ENCODE data around the gene STXBP4.
A peak's percentile ranks its signal among the peaks of the same experiment; 100 is the strongest.
"Not testable (repeated sequence)": the region's sequence is repeated elsewhere in the genome, so short reads cannot be mapped to it uniquely, and the experiment has no call there.

Gene STXBP4

GRCh38 chr17:55059724-55060123 lies 91.2 kb downstream of the STXBP4 start:
- no peak for DNase-seq

GRCh38 chr17:55062921-55063320 lies 94.4 kb downstream of the STXBP4 start:
- DNase-seq = no peak

- DNase-seq = no peak
Observed at GRCh38 chr17:55063885-55064874, 95.6 kb downstream of the STXBP4 start.

GRCh38 chr17:55067697-55068439 lies 99.3 kb downstream of the STXBP4 start:
- DNase-seq = no peak

DNA sequence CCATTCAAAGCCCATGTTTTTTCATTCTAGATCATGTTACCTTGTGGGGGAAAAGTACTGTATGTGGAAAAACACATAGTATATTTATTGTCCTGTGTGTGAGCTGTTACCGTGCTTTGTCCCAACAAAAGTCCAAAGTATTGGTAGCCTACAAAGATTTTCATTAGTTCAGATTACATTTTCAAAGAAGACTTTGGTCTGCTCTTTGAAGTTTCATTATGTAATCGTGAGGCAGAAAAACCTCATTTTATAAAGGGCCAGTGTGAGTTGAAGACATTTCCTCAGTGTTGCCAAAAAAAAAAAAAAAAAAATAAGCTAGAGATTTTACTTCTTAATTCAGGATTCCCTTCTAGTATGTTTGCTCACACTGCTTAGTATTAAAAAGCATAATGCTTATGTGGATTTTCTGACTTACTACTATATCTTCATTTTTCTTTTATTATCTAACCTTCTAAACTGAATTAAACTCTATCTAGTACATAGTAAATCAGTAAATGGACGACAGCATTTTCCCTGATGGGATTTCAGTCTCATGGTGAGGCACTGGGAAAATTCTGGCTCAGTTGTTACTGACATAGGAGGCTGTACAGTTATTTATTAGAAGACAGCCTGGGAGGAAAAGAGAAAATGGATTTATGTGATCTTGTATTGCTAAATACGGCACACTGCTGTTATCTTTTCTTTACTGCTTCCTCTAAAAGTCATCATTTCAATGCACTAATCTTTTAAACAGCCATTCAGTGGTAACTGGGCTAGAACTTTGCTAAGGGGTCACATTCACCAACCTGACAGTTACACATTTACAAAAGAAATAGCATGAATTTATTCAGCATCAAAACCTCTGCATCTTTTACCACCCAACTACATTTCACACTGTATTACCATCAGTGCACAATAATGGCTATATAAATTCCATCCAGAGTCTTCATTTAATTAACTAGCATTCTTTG lies 100.6 kb downstream of the STXBP4 start:
- DNase-seq = no peak

DNA sequence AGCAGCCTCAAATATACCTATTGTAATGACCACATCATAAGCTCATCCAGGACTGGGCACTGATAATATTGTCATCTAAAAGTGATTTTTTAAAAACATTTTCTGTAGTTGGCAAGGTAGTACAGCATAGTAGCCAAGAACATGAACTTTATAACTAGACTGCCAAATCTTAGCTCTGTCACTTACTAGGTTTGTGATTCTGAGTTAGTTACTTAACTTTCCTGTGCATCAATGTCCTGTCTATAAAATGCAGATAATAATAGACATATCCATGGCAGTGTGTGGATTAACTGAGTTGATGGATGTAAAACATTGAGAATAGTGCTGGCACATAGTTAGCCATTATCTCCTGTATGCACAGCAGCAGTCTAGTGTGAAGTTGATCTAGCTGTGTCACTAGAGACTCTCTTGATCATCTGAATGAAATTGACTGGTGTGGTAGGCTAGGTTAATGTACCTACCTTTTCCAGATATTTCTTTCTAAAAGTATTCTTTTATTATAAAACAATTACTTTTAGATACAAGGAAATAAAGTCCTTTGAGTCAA lies 101.5 kb downstream of the STXBP4 start:
- DNase-seq = no peak

- peak; percentile 67 for DNase-seq
Observed at GRCh38 chr17:55072898-55073297, 104.3 kb downstream of the STXBP4 start.

DNA sequence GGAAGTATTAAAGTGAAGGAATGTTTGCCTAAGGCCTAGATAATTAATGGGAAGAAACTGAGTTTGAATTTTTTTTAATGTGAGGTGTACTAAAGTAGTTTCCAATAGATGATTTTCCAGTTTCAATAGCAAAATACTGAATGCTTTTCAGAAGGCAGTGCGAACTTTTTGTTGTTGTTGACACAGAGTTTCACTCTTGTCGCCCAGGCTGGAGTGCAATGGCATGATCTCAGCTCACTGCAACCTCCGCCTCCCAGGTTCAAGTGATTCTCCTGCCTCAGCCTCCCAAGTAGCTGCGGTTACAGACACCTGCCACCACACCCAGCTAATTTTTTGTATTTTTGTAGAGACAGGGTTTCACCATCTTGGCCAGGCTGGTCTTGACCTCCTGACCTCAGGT lies 104.9 kb downstream of the STXBP4 start:
- not testable (repeated sequence) for DNase-seq

DNA sequence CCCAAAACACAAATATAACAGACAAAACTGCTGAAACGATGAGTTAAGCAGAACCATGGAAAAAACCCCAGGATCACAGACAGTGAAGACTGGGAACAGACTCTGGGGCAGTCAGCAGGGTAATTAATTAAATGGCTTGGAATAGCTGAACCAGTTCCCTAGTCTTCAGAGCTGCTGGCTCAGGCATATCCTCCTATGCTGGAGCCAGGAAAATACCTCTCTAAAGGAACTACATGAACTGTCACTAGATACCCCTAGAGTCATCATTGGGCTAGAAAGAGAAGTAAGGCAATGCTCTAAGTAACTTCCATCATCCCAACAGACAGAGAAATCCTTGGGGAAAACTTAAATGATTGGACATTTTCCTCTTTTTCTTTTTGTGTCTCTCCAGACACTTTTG lies 113.0 kb downstream of the STXBP4 start:
- DNase-seq = no peak

DNA sequence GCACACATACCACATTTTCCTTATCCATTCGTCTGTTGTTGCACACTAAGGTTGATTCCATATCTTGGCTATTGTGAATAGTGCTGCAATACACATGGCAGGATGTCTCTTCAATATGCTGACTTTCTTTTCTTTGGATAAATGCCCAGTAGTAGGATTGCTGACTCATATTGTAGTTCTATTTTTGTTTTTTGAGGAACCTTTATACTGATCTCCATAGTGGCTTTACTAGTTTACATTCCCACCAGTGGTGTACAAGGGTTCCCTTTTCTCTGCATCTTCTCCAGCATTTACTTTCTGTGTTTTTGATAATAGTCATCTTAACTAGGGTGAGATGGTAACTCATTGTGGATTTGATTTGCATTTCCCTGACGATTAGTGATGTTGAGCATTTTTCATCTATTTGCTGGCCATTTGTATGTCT lies 118.1 kb downstream of the STXBP4 start:
- no peak for DNase-seq

GRCh38 chr17:55089256-55089655 lies 120.7 kb downstream of the STXBP4 start:
- DNase-seq = peak; percentile 33

- peak; percentile 65 for DNase-seq
Observed at GRCh38 chr17:55090079-55090492, 121.5 kb downstream of the STXBP4 start.

GRCh38 chr17:55093353-55093752 lies 124.8 kb downstream of the STXBP4 start:
- DNase-seq = peak; percentile 37

DNA sequence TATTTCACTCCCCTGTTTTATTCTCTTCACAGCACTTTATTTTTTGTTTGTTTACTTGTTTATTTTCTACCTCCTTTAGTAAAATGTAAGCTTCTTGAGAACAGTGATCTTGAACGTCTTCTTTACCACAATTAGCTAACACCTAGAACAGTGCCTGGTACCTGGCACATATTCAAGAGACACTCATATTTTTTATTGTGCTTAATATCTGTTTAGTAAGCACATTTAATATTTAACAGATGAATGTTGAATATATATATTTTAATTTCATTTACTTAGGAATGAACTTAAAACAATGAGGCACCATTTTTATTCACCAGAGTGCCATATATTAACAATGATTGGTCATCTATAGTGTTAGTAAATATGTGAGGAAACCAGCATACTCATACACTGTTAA lies 130.2 kb downstream of the STXBP4 start:
- no peak for DNase-seq

GRCh38 chr17:55110521-55110920 lies 142.0 kb downstream of the STXBP4 start:
- DNase-seq = no peak

DNA sequence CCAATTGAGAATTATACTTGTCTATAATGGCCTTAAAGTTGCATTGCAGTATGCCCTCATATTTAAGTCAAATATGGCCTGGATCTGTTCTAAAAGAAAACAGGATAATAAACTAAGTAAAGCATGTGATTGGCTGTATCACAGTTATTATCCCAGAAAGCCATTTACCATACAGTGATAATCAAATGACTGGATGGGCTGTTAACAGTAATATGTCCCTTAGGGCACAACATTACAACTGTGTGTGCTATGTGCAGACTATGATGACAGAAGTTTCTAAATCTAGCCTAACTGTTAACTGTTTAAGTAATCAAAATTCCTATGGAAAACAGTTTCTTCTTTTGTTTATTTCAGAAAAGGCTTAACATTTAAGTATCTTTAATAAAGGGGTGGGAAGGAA lies 145.7 kb downstream of the STXBP4 start:
- no peak for DNase-seq

GRCh38 chr17:55116440-55116914 lies 147.9 kb downstream of the STXBP4 start:
- DNase-seq = peak; percentile 13

DNA sequence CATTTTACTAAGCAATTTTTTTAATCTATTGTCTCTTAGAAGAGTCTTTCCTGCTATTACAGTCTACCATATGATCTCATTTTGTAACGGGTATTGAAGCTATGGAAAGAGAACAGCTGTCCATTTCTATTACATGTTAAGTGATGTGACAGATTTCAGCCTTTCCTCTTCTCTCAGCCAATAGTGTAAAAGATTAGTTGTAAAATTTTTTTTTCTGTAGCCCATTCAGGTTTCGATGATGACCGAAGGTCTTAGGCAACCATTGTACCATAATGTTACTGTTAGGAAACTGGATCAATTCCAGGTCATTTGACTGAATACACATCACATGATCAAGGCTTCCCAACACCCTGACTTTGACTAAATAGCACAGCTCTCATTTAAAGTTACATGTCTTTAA lies 148.6 kb downstream of the STXBP4 start:
- no peak for DNase-seq

DNA sequence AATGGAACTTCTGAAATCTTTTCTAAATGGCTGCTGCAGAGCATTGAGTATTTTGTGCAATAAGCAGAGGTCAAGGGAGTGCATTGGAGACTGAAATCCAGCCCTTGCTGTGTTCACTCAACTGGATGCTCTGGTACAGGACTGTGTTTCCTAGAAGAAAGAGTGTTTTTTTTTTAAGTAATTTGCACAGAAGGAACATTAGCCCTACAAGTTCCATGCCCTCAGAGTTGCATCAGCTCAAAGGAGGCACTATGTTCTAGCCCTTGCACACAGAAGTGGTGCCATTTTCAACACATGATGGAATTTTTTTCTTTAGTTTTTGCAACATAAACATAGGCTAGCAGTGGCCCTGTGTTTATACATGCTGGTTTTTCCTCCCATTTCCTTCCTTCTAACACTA lies 152.1 kb downstream of the STXBP4 start:
- no peak for DNase-seq

DNA sequence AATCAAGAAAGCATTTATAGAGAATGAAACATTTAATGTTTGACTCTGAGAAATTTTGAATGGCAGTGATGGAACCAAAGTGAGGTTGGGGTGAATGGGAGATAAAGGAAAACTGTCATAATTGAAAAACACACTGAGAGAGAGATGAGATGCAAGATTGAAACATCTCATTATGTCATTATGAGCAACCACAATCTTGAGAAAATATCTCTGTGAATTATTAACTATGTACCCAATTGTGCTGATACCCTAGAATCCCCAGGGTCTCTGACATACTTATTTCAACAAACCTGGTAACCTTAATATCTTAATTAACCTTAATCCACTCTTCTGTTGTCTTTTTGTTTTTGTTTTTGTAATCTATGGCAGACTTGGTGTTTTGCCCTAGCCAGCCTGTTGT lies 152.7 kb downstream of the STXBP4 start:
- DNase-seq = no peak

DNA sequence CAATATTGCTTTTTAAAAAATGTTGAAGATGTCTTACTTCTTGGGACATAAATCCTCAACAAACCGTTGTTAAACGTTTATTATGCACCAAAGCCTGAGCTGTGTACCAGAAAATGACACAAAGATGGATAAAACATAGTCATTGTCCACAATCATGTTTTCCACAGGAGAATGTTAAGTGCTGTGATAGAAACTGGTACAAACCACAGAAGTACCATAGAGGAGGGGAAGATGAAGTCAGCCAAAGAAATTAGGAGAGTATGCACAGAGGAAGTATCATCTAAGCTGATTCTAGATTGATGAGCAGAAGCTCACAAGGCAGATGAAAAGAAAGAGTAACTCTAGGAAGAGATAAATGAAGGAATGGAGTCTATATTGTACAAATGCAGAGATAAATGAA lies 153.5 kb downstream of the STXBP4 start:
- no peak for DNase-seq

GRCh38 chr17:55124730-55125360 lies 156.3 kb downstream of the STXBP4 start:
- DNase-seq = no peak

Data from CD4-positive, alpha-beta T cell treated with Interleukin-12 subunit alpha and Interleukin-12 subunit beta, for 1 hour (primary cell).